ENCODE measurements around the gene ACAA2.

The ACAA2 gene

DNA sequence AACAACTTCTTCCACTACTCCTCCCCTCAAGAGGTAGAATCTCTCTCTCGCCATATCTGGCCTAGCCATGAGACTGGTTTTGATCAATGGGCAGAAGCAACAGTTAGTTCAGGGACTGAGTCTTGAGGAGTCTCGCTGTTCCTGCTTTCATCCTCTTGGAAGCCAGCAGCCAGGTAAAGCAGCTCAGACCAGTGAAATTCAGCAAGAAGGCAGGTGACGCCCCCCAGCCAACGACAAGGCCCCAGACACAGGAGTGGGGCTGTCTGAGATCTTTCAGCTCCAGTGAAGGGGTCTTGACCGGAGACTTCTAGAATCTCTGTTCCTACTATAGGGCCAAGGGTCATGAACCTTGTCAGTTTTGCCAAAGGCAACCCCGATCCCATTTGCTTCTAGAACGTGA is 39.7 kb upstream of the ACAA2 start:
- FAIRE-seq = no peak
- TF ChIP-seq TAF1 (IDR thresholded peaks at IDR 0.05; ENCODE audit: borderline replicate concordance, low read depth, low read length) (no peak), POLR2A (IDR thresholded peaks at IDR 0.05; ENCODE audit: low read depth, low read length) (no peak), POLR2AphosphoS5 (IDR thresholded peaks at IDR 0.05; ENCODE audit: low read depth, low read length) (no peak)
- no peak for DNase-seq (ENCODE audit: insufficient read length)

DNA sequence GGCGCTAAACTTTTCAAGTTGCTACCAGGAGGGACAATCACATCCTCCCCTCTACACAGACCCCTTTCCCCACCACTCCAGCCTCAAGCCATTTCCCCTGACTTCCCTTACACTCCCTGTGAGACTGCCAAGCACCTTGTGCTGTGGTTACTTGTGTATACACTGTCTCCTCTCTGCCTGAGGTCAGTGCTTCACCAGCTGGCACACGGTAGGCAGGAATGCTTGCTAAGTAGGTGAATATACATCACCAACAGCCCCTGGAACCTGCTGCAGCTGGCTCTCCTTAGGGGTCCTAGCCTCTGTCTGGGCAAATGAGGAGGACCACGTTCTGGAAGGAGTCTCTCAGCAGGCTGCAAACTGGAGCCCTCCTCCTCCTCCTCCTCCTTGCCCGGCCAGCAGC is 38.3 kb upstream of the ACAA2 start:
- DNase-seq (ENCODE audit: insufficient read length) (no peak), FAIRE-seq (no peak)
- TF ChIP-seq POLR2AphosphoS5 (IDR thresholded peaks at IDR 0.05; ENCODE audit: low read depth, low read length) (no peak), TAF1 (IDR thresholded peaks at IDR 0.05; ENCODE audit: borderline replicate concordance, low read depth, low read length) (no peak), POLR2A (IDR thresholded peaks at IDR 0.05; ENCODE audit: low read depth, low read length) (no peak)

DNA sequence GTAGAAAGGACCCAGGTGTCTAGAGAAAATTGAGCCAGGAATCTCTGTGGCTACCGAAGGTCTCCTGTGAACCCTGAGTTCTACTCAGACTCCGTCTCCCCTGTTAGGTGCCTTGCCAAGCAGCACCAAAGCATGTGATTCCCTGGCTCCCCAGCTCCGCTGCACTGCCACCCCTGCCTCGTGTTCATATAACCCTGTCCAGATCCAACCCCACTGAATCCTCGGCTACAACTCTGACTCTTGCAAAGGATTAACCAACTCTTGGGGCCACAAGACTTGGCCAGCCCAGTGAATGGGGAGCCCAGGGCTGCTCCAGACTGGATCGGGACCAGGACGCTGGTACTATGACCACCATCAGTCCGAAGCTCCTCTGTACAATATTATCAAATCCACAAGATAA is 37.3 kb upstream of the ACAA2 start:
- DNase-seq (ENCODE audit: insufficient read length) (no peak), FAIRE-seq (no peak)
- no peak for TF ChIP-seq TAF1 (IDR thresholded peaks at IDR 0.05; ENCODE audit: borderline replicate concordance, low read depth, low read length)
- TF ChIP-seq POLR2A (IDR thresholded peaks at IDR 0.05; ENCODE audit: low read depth, low read length) = no peak
- no peak for TF ChIP-seq POLR2AphosphoS5 (IDR thresholded peaks at IDR 0.05; ENCODE audit: low read depth, low read length)

DNA sequence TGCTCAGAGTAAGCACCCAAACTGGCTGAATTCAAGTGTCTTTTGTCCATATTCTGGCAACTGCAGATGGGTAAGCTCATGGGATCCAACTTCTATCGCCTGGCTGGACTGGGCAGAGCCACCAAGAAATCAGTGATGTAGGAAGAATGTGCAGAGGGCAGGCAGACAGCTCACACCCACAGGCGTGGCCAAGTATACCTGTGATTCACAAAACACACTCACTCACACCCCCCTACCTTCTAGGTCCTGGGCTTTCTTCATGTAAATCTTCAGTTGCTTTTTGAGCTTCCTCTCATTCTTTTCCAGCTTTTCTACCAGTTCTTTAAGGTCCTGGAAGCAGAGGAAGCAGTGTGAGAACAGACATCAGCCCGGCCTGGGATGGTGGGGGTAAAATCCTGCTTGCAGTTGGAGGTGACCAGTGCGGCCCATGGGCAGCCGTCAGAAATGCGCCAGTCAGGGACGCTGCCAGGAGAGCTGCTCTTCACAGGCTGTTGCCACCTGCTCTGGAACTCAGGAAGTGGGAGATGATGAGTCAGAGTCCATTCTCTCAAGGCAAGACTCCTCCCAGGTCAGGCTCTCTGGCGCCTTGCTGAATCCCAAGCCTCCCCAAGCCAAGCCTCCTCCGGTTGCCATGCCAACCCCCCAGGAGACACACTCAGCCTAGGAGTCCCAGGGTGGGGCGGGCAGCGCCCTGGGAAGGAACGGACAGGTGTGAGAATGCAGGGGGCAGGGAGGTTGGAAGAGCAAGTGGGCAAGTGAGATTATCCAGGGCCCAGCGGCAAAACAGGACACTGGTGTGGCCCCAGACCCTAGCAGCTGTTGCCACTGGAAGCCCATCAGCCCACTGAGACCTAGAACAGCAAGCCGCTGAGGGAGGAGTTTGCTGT is 36.2 kb upstream of the ACAA2 start:
- DNase-seq (ENCODE audit: insufficient read length) (no peak), FAIRE-seq (no peak)
- no peak for TF ChIP-seq POLR2AphosphoS5 (IDR thresholded peaks at IDR 0.05; ENCODE audit: low read depth, low read length)
- TF ChIP-seq POLR2A (IDR thresholded peaks at IDR 0.05; ENCODE audit: low read depth, low read length) = no peak

DNA sequence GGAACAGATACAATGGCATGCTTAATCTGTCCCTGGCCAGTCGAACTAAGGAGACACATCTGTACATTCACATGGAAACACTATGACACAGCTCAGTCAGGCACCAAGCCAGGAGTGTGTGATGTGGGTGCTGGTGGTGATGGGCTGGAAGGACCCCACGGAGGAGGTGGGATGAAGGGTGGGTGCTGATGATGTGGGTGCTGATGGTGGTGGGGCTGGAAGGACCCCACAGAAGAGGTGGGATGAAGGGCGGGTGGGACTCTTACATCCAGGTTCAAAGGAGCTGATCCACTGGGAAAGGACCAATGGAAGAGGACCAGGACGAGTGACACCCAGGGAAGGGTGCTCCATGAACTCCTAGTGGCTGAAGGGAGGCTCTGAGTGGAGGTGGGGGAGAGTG is 34.8 kb upstream of the ACAA2 start:
- DNase-seq (ENCODE audit: insufficient read length) (no peak), FAIRE-seq (no peak)
- TF ChIP-seq POLR2A (IDR thresholded peaks at IDR 0.05; ENCODE audit: low read depth, low read length) (no peak), TAF1 (IDR thresholded peaks at IDR 0.05; ENCODE audit: borderline replicate concordance, low read depth, low read length) (no peak), POLR2AphosphoS5 (IDR thresholded peaks at IDR 0.05; ENCODE audit: low read depth, low read length) (no peak)

DNA sequence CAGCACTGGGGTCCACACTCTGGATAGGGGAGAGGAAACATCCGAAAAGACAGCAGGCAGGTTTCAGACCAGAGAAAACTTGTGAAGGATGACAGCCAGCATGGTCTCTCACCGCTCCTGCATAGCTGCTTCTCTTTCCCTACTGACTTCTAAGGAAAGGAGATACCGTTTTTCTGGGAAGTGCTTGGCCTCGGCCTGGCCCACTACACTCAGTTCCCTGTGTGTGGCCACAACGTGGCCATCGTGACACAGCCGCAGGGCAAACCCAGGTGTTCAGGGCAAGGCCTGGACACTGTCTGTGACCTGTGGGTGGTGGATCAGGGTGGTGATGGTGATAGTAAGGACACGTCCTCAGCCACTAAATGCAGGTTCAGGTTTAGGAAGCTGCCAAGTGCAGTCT is 34.2 kb upstream of the ACAA2 start:
- FAIRE-seq (no peak), DNase-seq (ENCODE audit: insufficient read length) (no peak)
- TF ChIP-seq POLR2A (IDR thresholded peaks at IDR 0.05; ENCODE audit: low read depth, low read length) (no peak), POLR2AphosphoS5 (IDR thresholded peaks at IDR 0.05; ENCODE audit: low read depth, low read length) (no peak), TAF1 (IDR thresholded peaks at IDR 0.05; ENCODE audit: borderline replicate concordance, low read depth, low read length) (no peak)

DNA sequence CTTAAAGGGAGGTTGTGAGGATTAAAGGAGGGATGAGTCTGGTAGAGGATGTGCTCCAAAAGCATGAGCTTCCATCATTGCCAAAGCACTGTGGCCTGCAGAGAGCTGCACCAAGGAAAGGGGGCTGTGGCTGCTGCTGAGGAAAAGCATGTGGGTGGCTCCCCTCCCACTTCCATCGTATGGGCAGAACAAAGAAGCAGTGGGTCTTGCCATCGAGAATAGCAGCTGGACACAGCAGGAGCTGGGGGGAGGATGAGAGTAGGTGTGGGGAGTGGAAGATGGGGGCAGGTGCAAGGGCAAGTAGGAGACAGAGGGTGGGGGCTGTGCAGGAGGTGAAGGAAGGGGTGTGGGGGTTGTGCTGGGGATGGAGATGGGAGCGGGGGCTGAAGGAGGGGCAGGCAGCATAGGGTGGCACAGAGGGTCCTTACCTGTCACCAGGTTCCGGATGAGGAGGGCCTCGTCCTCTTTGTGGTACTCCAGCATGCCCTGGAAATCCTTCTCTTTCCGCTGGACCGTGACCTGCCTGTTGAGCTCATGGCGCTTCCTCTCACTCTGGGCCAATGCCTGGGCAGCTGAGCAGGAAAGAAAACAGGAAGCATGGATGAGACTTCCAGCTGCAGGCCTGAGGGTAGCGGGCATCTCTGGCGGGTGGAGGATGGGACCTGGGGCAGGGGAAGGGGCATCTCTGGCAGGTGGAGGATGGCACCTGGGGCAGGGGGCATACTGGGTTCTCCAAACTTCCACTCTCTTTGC is 33.6 kb upstream of the ACAA2 start:
- FAIRE-seq (no peak), DNase-seq (ENCODE audit: insufficient read length) (no peak)
- no peak for TF ChIP-seq TAF1 (IDR thresholded peaks at IDR 0.05; ENCODE audit: borderline replicate concordance, low read depth, low read length)
- no peak for TF ChIP-seq POLR2AphosphoS5 (IDR thresholded peaks at IDR 0.05; ENCODE audit: low read depth, low read length)
- TF ChIP-seq POLR2A (IDR thresholded peaks at IDR 0.05; ENCODE audit: low read depth, low read length) = no peak

DNA sequence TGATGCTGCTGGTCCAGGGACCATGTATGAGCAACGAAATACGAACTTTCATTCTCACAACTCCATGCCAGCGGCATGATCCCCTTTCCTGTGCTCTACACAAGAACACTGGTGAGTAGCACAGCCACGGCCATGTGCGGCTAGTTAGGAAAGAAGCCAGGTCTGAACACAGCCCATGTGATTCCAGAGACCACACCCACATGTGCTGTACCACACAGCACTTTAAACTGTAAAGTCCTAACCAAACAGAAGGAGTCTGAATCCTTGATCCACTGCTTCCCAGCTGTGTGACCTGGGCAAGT is 33.0 kb upstream of the ACAA2 start:
- TF ChIP-seq POLR2AphosphoS5 (IDR thresholded peaks at IDR 0.05; ENCODE audit: low read depth, low read length) (no peak), POLR2A (IDR thresholded peaks at IDR 0.05; ENCODE audit: low read depth, low read length) (no peak), TAF1 (IDR thresholded peaks at IDR 0.05; ENCODE audit: borderline replicate concordance, low read depth, low read length) (no peak)
- FAIRE-seq (no peak), DNase-seq (ENCODE audit: insufficient read length) (no peak)

DNA sequence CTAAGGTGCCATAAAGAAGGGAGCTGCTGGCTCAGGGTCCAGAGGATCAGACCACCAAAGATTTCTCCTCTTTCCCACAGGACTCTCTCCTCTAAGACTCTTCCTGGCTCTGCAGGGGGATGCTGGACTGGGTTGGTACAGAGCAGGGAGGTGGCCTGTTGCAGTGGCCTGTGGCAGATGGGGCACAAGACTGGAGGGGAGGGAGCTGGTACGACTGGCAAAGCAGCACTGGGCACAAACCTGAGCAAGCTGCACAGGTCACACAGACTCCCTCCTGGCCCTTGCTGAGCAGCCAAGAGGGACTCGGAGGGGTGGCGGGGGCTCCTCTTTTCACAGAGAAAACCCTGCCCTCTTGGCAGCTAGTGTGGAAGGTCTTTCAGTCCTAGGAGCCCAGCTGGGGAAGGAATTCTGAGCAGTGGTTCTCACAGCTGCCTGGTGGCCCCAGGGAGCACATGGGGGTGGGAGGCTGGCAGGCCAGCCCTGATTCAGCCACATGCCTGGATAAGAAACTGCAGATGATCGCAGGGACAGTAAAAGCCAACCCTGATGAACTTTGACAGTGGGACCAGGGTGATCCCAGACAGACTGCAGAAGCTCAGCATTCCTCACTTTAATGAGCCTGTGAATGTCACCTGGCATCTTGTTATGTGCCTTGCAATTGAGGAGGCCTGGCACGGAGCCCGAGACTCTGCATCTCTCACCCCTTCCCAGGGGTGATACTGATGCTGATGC is 32.5 kb upstream of the ACAA2 start:
- DNase-seq (ENCODE audit: insufficient read length) = no peak
- TF ChIP-seq TAF1 (IDR thresholded peaks at IDR 0.05; ENCODE audit: borderline replicate concordance, low read depth, low read length) (no peak), POLR2A (IDR thresholded peaks at IDR 0.05; ENCODE audit: low read depth, low read length) (no peak), POLR2AphosphoS5 (IDR thresholded peaks at IDR 0.05; ENCODE audit: low read depth, low read length) (no peak)
- FAIRE-seq = no peak

DNA sequence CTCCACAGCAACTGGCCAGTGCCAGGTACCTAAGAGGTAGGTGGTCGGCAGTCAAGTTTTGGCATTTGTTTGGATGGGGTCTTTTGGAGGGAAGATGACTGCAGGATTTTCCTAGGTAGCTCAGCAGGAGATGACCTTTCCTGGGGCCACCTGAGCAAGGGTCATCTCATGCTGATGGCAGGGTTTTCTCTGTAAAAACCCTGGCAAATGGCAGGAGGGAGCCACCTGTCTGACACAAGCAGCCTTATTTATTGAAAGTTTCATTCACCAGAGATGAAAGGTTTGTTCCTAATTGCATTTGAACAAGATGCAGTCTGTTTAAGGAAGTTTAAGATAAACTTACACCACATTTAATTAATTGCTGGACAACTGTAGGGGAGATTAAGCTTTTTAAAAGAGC is 31.6 kb upstream of the ACAA2 start:
- FAIRE-seq (no peak), DNase-seq (ENCODE audit: insufficient read length) (no peak)
- TF ChIP-seq POLR2AphosphoS5 (IDR thresholded peaks at IDR 0.05; ENCODE audit: low read depth, low read length) = no peak
- TF ChIP-seq POLR2A (IDR thresholded peaks at IDR 0.05; ENCODE audit: low read depth, low read length) = no peak

DNA sequence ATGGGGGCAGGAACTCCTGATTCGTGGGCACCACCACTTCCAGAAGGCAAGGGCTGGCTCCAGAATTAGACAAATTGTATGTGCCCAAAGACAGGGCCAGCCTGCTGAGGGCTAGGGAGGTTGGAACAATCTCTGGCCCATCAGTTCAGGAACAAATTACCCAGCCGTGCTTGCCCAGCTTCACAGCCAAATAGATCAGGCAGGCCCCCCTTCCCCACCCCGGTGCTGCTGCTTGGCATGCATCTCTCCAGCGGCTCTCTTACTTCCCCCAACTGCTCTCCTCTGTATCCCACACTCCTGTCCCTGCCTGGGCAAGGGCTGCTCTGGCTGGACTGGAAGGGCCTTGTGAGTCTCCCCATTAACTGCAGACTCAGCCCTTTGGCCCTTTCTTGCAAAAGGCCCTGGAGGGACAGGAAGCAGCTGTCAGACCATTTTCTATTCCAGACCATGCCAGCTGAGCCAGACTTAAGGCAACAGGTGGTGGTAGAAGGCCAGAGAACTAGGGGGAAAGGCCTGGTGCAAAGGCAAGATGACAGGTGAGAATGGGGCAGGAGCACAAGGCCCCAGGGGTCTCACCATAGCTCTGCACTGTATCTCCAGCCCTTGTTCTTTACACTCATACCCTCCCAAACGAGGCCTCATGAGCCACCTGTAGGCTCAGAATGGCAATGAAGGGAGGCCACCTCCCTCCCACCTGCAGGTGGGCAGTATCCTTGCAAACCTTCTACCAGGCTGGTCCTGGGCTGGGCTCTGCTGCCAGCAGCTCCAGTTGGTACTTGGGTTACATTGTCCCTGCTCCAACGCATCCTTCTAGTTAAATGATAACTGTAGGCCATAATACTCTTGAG is 30.7 kb upstream of the ACAA2 start:
- TF ChIP-seq POLR2AphosphoS5 (IDR thresholded peaks at IDR 0.05; ENCODE audit: low read depth, low read length) = no peak
- no peak for TF ChIP-seq TAF1 (IDR thresholded peaks at IDR 0.05; ENCODE audit: borderline replicate concordance, low read depth, low read length)
- no peak for TF ChIP-seq POLR2A (IDR thresholded peaks at IDR 0.05; ENCODE audit: low read depth, low read length)
- no peak for DNase-seq (ENCODE audit: insufficient read length)
- no peak for FAIRE-seq

Data from GM12892 (cell line).